ENCODE data around the gene DCUN1D4. TPM values are rescaled to one million over a fixed set of nuclear protein-coding genes. Genes with fewer than 3 reads are reported as not detected.

The DCUN1D4 gene
- polyA plus RNA-seq, 4 donors: 47.7 to 64.6 (median 62.4) TPM

- DNase-seq (ENCODE audit: low read depth in 4 of 4, low spot score in 3 of 4): no peak
Observed at GRCh38 chr4:51853027-51853682, 10.2 kb downstream of the DCUN1D4 start.

- no peak for DNase-seq (ENCODE audit: low read depth in 4 of 4, low spot score in 3 of 4)
Observed at GRCh38 chr4:51855270-51855669, 12.3 kb downstream of the DCUN1D4 start.

- no peak for DNase-seq (ENCODE audit: low read depth in 4 of 4, low spot score in 3 of 4)
Observed at GRCh38 chr4:51855751-51856150, 12.8 kb downstream of the DCUN1D4 start.

GRCh38 chr4:51858605-51859202 is 15.8 kb downstream of the DCUN1D4 start:
- no peak for DNase-seq (ENCODE audit: low read depth in 4 of 4, low spot score in 3 of 4)

GRCh38 chr4:51859476-51860031 is 16.6 kb downstream of the DCUN1D4 start:
- DNase-seq (ENCODE audit: low read depth in 4 of 4, low spot score in 3 of 4): no peak

GRCh38 chr4:51862199-51862598 is 19.2 kb downstream of the DCUN1D4 start:
- no peak for DNase-seq (ENCODE audit: low read depth in 4 of 4, low spot score in 3 of 4)

GRCh38 chr4:51862781-51863180 is 19.8 kb downstream of the DCUN1D4 start:
- DNase-seq (ENCODE audit: low read depth in 4 of 4, low spot score in 3 of 4): no peak

GRCh38 chr4:51865717-51866116 is 22.8 kb downstream of the DCUN1D4 start:
- no peak for DNase-seq (ENCODE audit: low read depth in 4 of 4, low spot score in 3 of 4)

- DNase-seq (ENCODE audit: low read depth in 4 of 4, low spot score in 3 of 4): no peak
Observed at GRCh38 chr4:51866835-51867234, 23.9 kb downstream of the DCUN1D4 start.

GRCh38 chr4:51867689-51868448 is 24.9 kb downstream of the DCUN1D4 start:
- DNase-seq (ENCODE audit: low read depth in 4 of 4, low spot score in 3 of 4): no peak

GRCh38 chr4:51868449-51868847 is 25.5 kb downstream of the DCUN1D4 start:
- no peak for DNase-seq (ENCODE audit: low read depth in 4 of 4, low spot score in 3 of 4)

- no peak for DNase-seq (ENCODE audit: low read depth in 4 of 4, low spot score in 3 of 4)
Observed at GRCh38 chr4:51870441-51871188, 27.7 kb downstream of the DCUN1D4 start.

- DNase-seq (ENCODE audit: low read depth in 4 of 4, low spot score in 3 of 4): no peak
Observed at GRCh38 chr4:51872283-51872997, 29.5 kb downstream of the DCUN1D4 start.

GRCh38 chr4:51874551-51874950 is 31.6 kb downstream of the DCUN1D4 start:
- DNase-seq (ENCODE audit: low read depth in 4 of 4, low spot score in 3 of 4): no peak

- no peak for DNase-seq (ENCODE audit: low read depth in 4 of 4, low spot score in 3 of 4)
Observed at GRCh38 chr4:51878431-51878830, 35.5 kb downstream of the DCUN1D4 start.

GRCh38 chr4:51880016-51880915 is 37.3 kb downstream of the DCUN1D4 start:
- no peak for DNase-seq (ENCODE audit: low read depth in 4 of 4, low spot score in 3 of 4)

- DNase-seq (ENCODE audit: low read depth in 4 of 4, low spot score in 3 of 4): no peak
Observed at GRCh38 chr4:51884055-51884454, 41.1 kb downstream of the DCUN1D4 start.

GRCh38 chr4:51884606-51885005 is 41.7 kb downstream of the DCUN1D4 start:
- no peak for DNase-seq (ENCODE audit: low read depth in 4 of 4, low spot score in 3 of 4)

- DNase-seq (ENCODE audit: low read depth in 4 of 4, low spot score in 3 of 4): no peak
Observed at GRCh38 chr4:51885363-51885762, 42.4 kb downstream of the DCUN1D4 start.
